HFFc6 (cell line): ENCODE measurements around the gene PCNX3. TPM values are rescaled to one million over a fixed set of nuclear protein-coding genes. Genes with fewer than 3 reads are reported as not detected.
A peak's percentile ranks its signal among the peaks of the same experiment; 100 is the strongest.

ENCODE experiments used
- DNase-seq: peaks from one replicate; pipeline ENCODE4 v3.0.0-alpha.2; 2018
- H3K27ac Mint-ChIP-seq: 2 replicates; pipeline ENCODE4 v1.8.0; 2020; ENCODE audit warnings: mild to moderate bottlenecking, mixed read lengths
- H3K27me3 Mint-ChIP-seq: 2 replicates; pipeline ENCODE4 v1.8.0; 2021; ENCODE audit warnings: mild to moderate bottlenecking, moderate library complexity, mixed read lengths; ENCODE audit not compliant: insufficient read depth
- H3K36me3 Mint-ChIP-seq: 2 replicates; pipeline ENCODE4 v1.8.0; 2021; ENCODE audit warnings: low read depth, mixed read lengths
- H3K4me1 Mint-ChIP-seq: 2 replicates; pipeline ENCODE4 v1.8.0; 2020; ENCODE audit warnings: low read depth, mixed read lengths
- H3K4me3 Mint-ChIP-seq: 2 replicates; pipeline ENCODE4 v1.8.0; 2020; ENCODE audit warnings: mild to moderate bottlenecking, moderate library complexity, mixed read lengths
- H3K9me3 Mint-ChIP-seq: 2 replicates; pipeline ENCODE4 v1.8.0; 2020; ENCODE audit warnings: mild to moderate bottlenecking, mixed read lengths
- CTCF ChIP-seq: fragments of 200-600 bp; sonication (generic); IDR thresholded peaks from 2 replicates; pipeline ENCODE4 v1.5.0; 2021; ENCODE audit warnings: antibody characterized with exemption, mild to moderate bottlenecking
- total RNA-seq, 6 experiments: library from RNA; stranded (reverse); fragmentation: NEBNext Ultra II Directional; extraction: Animal tissue kit (Norgen Biotek cat#: 25700); gene quantifications; 2 replicates in 1 of 6; 3 replicates in 5 of 6; pipeline ENCODE4 v1.2.3, GENCODE V29; 2021

The PCNX3 gene
- total RNA-seq, 6 experiments from 2014 or later: 51.5 to 66.7 (median 57.3) TPM

DNA sequence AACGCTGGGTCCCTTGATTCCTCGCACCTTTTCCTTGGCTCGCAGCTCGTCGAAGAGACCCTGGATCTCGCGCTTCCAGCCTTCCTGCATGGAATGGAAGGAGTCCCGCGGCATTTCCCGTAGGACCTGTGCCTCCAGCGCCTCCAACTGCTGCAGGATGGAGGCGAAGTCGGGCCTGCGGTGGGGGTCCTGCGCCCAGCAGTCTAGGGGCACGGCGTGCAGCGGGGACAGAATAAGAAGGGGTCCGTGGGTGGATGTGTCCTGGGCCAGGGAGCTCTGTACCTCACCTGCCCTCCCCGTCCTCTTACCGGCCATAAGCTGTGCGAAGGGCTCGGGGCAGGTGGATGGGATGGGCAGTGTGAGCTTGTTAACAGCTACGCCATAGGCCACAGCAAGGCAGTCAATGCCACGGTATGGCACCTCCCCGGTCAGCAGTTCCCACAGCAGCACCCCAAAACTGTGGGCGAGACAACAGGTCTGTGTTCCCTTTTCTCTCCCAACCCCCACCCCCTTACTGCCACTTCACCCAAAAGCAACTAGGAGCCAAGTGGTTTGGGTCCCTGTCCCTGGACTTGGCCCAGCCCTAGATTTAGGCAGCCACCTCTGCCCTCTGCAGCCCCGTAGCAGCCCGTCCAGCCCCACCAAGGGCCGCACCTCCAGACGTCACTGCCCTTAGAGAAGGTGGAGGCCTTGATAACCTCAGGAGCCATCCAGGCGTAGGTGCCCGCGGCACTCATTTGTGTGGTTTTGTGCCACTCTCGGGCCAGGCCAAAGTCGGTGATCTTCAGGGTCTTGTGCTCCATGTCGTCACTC lies 7.8 kb upstream of the PCNX3 start:
- H3K36me3 Mint-ChIP-seq: peaks cover 29% of the 10 kb centered on the region
- H3K4me1 Mint-ChIP-seq: peaks cover 42% of the 10 kb centered on the region
- no peak for DNase-seq
- H3K9me3 Mint-ChIP-seq: no peaks in the 10 kb centered on the region
- peaks cover 3% of the 10 kb centered on the region; the same call in 1 of the 2 replicates for H3K27me3 Mint-ChIP-seq
- no peak overlapping the region for H3K27ac Mint-ChIP-seq
- no peak overlapping the region for H3K4me3 Mint-ChIP-seq
- no peak for TF ChIP-seq CTCF

GRCh38 chr11:65609229-65609628 lies 6.3 kb upstream of the PCNX3 start:
- no peaks in the 10 kb centered on the region for H3K9me3 Mint-ChIP-seq
- peaks cover 3% of the 10 kb centered on the region; the same call in 1 of the 2 replicates for H3K27me3 Mint-ChIP-seq
- peak overlapping the region; percentile 15; the same call in 1 of the 2 replicates for H3K27ac Mint-ChIP-seq
- H3K36me3 Mint-ChIP-seq: peaks cover 18% of the 10 kb centered on the region
- TF ChIP-seq CTCF: no peak
- no peak for DNase-seq
- peaks cover 48% of the 10 kb centered on the region for H3K4me1 Mint-ChIP-seq
- H3K4me3 Mint-ChIP-seq: no peak overlapping the region

- Mint-ChIP-seq H3K4me3 (peak overlapping the region; percentile 1; the same call in 1 of the 2 replicates), H3K9me3 (no peaks in the 10 kb centered on the region), H3K4me1 (peaks cover 48% of the 10 kb centered on the region), H3K36me3 (peaks cover 15% of the 10 kb centered on the region), H3K27ac (peak overlapping the region; percentile 19; the same call in 1 of the 2 replicates), H3K27me3 (peaks cover 3% of the 10 kb centered on the region; the same call in 1 of the 2 replicates)
- TF ChIP-seq CTCF: no peak
- DNase-seq: no peak
Measured at GRCh38 chr11:65609665-65610064, 5.9 kb upstream of the PCNX3 start.

- no peak for TF ChIP-seq CTCF
- Mint-ChIP-seq H3K36me3 (peaks cover 15% of the 10 kb centered on the region), H3K4me3 (peak overlapping the region; percentile 1), H3K9me3 (no peaks in the 10 kb centered on the region), H3K27ac (peak overlapping the region; percentile 19; the same call in 1 of the 2 replicates), H3K27me3 (peaks cover 3% of the 10 kb centered on the region), H3K4me1 (peaks cover 48% of the 10 kb centered on the region)
- DNase-seq: no peak
Measured at GRCh38 chr11:65610404-65610803, 5.2 kb upstream of the PCNX3 start.

DNA sequence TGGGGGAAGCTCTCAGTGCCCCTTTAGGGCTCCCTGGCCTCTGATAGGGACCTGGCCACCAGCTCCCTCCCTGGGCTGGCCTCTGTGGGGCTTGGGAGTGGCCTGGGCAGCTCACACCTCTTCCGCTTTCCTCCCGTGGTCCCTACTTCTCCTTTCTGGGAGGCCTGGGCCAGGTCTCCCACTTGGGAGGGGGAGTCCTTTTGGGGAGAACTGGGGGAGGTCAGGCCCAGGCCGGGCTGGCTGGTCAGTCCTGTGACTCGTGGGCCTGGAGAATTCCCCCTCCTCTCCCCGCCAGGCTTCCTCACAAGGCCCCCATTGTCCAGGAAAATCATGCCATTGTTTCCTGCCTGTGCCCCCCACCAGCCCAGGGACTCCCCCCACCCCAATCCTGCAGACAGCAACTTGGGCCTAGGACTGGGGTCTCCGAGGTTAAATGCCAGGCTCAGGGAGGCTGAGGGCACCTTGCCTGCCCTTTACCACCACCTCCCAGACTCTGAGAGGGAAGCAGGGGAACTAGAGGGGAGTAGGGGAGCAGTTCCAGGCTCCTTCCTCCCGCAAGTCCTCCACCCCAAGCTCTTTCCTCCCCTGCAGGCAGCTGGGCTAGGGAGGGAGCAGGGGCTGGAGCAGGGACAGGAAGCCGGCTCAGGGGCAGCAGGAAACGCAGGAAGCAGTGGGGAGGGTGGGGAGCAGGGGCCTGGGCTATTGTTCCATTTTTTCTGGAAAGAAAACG lies 4.4 kb upstream of the PCNX3 start:
- peaks cover 15% of the 10 kb centered on the region for H3K36me3 Mint-ChIP-seq
- H3K9me3 Mint-ChIP-seq: no peaks in the 10 kb centered on the region
- peak overlapping the region; percentile 96 for H3K4me3 Mint-ChIP-seq
- H3K27ac Mint-ChIP-seq: peak overlapping the region; percentile 77; the same call in 1 of the 2 replicates
- DNase-seq: no peak
- peaks cover 48% of the 10 kb centered on the region for H3K4me1 Mint-ChIP-seq
- TF ChIP-seq CTCF: no peak
- H3K27me3 Mint-ChIP-seq: peaks cover 3% of the 10 kb centered on the region
